GM04503 (cell line): ENCODE measurements around the gene UBE2U.
A peak's percentile ranks its signal among the peaks of the same experiment; 100 is the strongest.
"Not testable (repeated sequence)": the region's sequence is repeated elsewhere in the genome, so short reads cannot be mapped to it uniquely, and the experiment has no call there.

Experiments used
- DNase-seq: peaks from one replicate; pipeline ENCODE4 v3.0.0-alpha.2; 2012; ENCODE audit warnings: low read depth

UBE2U gene

GRCh38 chr1:64241069-64241468 lies 37.6 kb downstream of the UBE2U start:
- DNase-seq = no peak

- no peak for DNase-seq
These were observed 39.7 kb downstream of the UBE2U start for GRCh38 chr1:64242895-64243756.

GRCh38 chr1:64243757-64244080 lies 40.3 kb downstream of the UBE2U start:
- DNase-seq = no peak

GRCh38 chr1:64245495-64245894 lies 42.1 kb downstream of the UBE2U start:
- DNase-seq = no peak

GRCh38 chr1:64246294-64246917 lies 43.0 kb downstream of the UBE2U start:
- DNase-seq = no peak

GRCh38 chr1:64248065-64248464 lies 44.6 kb downstream of the UBE2U start:
- no peak for DNase-seq

GRCh38 chr1:64250472-64250871 lies 47.0 kb downstream of the UBE2U start:
- DNase-seq = not testable (repeated sequence)

GRCh38 chr1:64251971-64252370 lies 48.5 kb downstream of the UBE2U start:
- DNase-seq = no peak

- not testable (repeated sequence) for DNase-seq
These were observed 53.8 kb downstream of the UBE2U start for GRCh38 chr1:64257233-64257632.

- DNase-seq = not testable (repeated sequence)
These were observed 55.0 kb downstream of the UBE2U start for GRCh38 chr1:64258444-64258843.

- no peak for DNase-seq
These were observed 59.9 kb downstream of the UBE2U start for GRCh38 chr1:64263335-64263734.

- no peak for DNase-seq
These were observed 60.4 kb downstream of the UBE2U start for GRCh38 chr1:64263856-64264255.

- DNase-seq = no peak
These were observed 61.7 kb downstream of the UBE2U start for GRCh38 chr1:64265141-64265540.

- DNase-seq = no peak
These were observed 63.6 kb downstream of the UBE2U start for GRCh38 chr1:64266991-64267390.

- DNase-seq = peak; percentile 10
These were observed 65.5 kb downstream of the UBE2U start for GRCh38 chr1:64268653-64269557.

- no peak for DNase-seq
These were observed 66.1 kb downstream of the UBE2U start for GRCh38 chr1:64269558-64269884.

GRCh38 chr1:64280001-64280400 lies 76.6 kb downstream of the UBE2U start:
- no peak for DNase-seq

- DNase-seq = no peak
These were observed 78.9 kb downstream of the UBE2U start for GRCh38 chr1:64282351-64282750.

GRCh38 chr1:64287071-64287470 lies 83.6 kb downstream of the UBE2U start:
- DNase-seq = no peak

- DNase-seq = no peak
These were observed 87.0 kb downstream of the UBE2U start for GRCh38 chr1:64290420-64290819.

- DNase-seq = no peak
These were observed 88.5 kb downstream of the UBE2U start for GRCh38 chr1:64291931-64292330.

- DNase-seq = no peak
These were observed 89.0 kb downstream of the UBE2U start for GRCh38 chr1:64292399-64292798.

GRCh38 chr1:64293820-64294219 lies 90.4 kb downstream of the UBE2U start:
- DNase-seq = no peak
